Peyer's patch (tissue), 4 donors: Measurements from ENCODE around the gene EML4. TPM values are rescaled to one million over a fixed set of nuclear protein-coding genes. Genes with fewer than 3 reads are reported as not detected.

Experiments used
- DNase-seq, 3 donors: peaks; one replicate each; pipeline ENCODE4 v3.0.0-alpha.2; 2017 to 2019
- H3K27ac ChIP-seq, 4 donors: fragments of 200-600 bp; sonication (generic); one replicate each; pipeline ENCODE4 v1.5.1; 2016 to 2019
- H3K27me3 ChIP-seq, 2 donors: fragments of 200-600 bp; sonication (generic); one replicate each; pipeline ENCODE4 v1.5.1; 2019
- H3K36me3 ChIP-seq, 3 donors: fragments of 200-600 bp; sonication (generic); one replicate each; pipeline ENCODE4 v1.5.1; 2016 to 2019
- H3K4me1 ChIP-seq, 4 donors: fragments of 200-600 bp; sonication (generic); one replicate each; pipeline ENCODE4 v1.5.1; 2016 to 2019
- H3K4me3 ChIP-seq, 4 donors: fragments of 200-600 bp; sonication (generic); 1 replicate in 3 of 4; 2 replicates in 1 of 4; pipeline ENCODE4 v1.5.1; 2016 to 2019; ENCODE audit warnings: mild to moderate bottlenecking in 1 of 4
- H3K9me3 ChIP-seq, 4 donors: fragments of 200-600 bp; sonication (generic); one replicate each; pipeline ENCODE4 v1.5.1; 2016 to 2019; ENCODE audit warnings: mild to moderate bottlenecking in 1 of 4
- POLR2A ChIP-seq, 2 donors: fragments of 450-650 bp; IDR thresholded peaks; one replicate each; pipeline ENCODE4 v1.5.1; 2017; ENCODE audit warnings: antibody characterized with exemption in 2 of 2, mild to moderate bottlenecking in 2 of 2, moderate library complexity in 2 of 2
- total RNA-seq, 4 donors: library from RNA; depleted of rRNA; stranded (reverse); fragments of >200 nt; gene quantifications; one replicate each; pipeline ENCODE4 v1.1.0, GENCODE V29; 2016
- TF ChIP-seq, protein P1 (sequence below), 6 experiments: fragments of 450-650 bp in 4 of 6; fragments of 200-600 bp in 2 of 6; sonication (generic) in 1 of 6; IDR thresholded peaks; one replicate each; pipeline ENCODE4 v1.5.1; 2017 to 2019; ENCODE audit warnings: antibody characterized with exemption in 6 of 6, mild to moderate bottlenecking in 3 of 6, moderate library complexity in 1 of 6

Gene EML4
- total RNA-seq, 4 donors from 2014 or later = 73.7 to 115 (median 84.4) TPM

DNA sequence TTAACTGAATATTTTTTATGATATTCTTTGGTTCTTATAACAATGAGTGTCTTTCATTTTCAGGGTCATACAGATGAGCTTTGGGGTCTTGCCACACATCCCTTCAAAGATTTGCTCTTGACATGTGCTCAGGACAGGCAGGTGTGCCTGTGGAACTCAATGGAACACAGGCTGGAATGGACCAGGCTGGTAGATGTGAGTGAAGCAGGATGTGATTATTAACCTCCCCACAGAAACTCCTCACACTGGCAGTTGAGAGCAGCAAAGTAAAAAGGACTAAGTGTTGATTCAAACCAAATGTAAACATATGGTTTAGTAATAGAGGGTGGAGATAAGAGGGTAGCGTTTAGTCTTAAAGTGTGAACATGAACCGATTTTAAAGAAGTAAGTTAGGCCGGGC lies 134.1 kb downstream of the EML4 start:
- H3K4me3 ChIP-seq = no peak overlapping the region
- H3K27me3 ChIP-seq = no peaks in the 10 kb centered on the region
- TF ChIP-seq POLR2A (IDR thresholded peaks at IDR 0.05) = no peak
- TF ChIP-seq, protein P1, sequence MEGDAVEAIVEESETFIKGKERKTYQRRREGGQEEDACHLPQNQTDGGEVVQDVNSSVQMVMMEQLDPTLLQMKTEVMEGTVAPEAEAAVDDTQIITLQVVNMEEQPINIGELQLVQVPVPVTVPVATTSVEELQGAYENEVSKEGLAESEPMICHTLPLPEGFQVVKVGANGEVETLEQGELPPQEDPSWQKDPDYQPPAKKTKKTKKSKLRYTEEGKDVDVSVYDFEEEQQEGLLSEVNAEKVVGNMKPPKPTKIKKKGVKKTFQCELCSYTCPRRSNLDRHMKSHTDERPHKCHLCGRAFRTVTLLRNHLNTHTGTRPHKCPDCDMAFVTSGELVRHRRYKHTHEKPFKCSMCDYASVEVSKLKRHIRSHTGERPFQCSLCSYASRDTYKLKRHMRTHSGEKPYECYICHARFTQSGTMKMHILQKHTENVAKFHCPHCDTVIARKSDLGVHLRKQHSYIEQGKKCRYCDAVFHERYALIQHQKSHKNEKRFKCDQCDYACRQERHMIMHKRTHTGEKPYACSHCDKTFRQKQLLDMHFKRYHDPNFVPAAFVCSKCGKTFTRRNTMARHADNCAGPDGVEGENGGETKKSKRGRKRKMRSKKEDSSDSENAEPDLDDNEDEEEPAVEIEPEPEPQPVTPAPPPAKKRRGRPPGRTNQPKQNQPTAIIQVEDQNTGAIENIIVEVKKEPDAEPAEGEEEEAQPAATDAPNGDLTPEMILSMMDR (IDR thresholded peaks at IDR 0.05) = no peak
- DNase-seq = no peak
- H3K9me3 ChIP-seq = no peaks in the 10 kb centered on the region
- no peaks in the 10 kb centered on the region for H3K4me1 ChIP-seq
- H3K27ac ChIP-seq = no peak overlapping the region
- peaks cover 0 to 52% (median 0%) of the 10 kb centered on the region in 3 donors for H3K36me3 ChIP-seq

DNA sequence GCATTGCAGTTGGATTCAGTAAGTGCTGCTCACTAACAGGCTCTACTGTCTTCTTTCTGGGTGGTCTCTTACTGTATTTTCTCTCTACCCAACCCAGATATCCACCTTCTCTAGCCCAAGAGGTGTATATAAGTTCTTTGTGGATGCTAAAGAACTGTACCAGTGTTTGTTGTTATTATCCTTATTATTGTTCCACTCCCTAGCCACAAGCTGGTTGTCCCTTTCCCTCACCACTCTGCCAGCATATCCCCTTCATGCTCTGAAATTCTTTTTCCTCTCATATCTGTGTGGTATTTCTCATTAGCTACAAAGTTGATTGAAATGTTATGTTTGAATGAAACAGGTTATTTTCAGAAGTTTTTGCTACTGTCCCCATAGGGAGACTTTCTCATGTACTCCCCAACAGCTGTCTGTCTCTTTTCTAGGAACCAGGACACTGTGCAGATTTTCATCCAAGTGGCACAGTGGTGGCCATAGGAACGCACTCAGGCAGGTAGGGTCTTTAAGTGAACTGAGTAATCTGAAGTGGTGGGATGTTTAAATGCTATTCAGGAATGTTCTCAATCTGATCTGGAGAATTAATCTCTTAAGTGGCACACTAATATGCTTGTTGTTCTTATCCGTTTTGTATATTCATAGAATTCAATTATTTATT lies 135.0 kb downstream of the EML4 start:
- no peak for DNase-seq
- peaks cover 0 to 53% (median 0%) of the 10 kb centered on the region in 3 donors for H3K36me3 ChIP-seq
- H3K4me1 ChIP-seq = no peaks in the 10 kb centered on the region
- no peaks in the 10 kb centered on the region for H3K9me3 ChIP-seq
- no peaks in the 10 kb centered on the region for H3K27me3 ChIP-seq
- H3K27ac ChIP-seq = no peak overlapping the region
- TF ChIP-seq, protein P1 (IDR thresholded peaks at IDR 0.05) = no peak
- no peak for TF ChIP-seq POLR2A (IDR thresholded peaks at IDR 0.05)
- no peak overlapping the region for H3K4me3 ChIP-seq

DNA sequence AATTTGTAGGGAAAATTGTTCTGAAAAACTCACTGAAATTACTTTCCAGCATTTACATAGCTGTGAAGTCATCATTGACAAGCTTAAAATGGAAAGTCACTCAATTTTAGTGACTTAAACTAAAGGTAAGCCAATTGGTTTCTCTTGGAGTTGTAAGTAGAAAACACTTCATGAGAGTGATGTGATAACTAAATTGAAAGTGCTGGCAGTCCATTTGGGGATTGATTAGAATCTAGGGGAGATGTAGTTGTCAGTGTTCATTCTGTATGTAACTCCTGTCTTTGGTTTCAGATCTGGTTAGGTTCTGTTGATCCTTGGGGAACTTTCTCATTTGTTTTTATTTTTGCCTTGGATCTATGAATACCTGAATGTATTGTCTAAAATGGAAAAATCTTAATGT lies 138.0 kb downstream of the EML4 start:
- Histone ChIP-seq H3K4me1 (no peaks in the 10 kb centered on the region), H3K4me3 (no peak overlapping the region), H3K36me3 (peaks cover 0 to 45% (median 0%) of the 10 kb centered on the region in 3 donors), H3K27ac (no peak overlapping the region), H3K9me3 (no peaks in the 10 kb centered on the region), H3K27me3 (no peaks in the 10 kb centered on the region)
- TF ChIP-seq, protein P1 (IDR thresholded peaks at IDR 0.05) = no peak
- TF ChIP-seq POLR2A (IDR thresholded peaks at IDR 0.05) = no peak
- no peak for DNase-seq

DNA sequence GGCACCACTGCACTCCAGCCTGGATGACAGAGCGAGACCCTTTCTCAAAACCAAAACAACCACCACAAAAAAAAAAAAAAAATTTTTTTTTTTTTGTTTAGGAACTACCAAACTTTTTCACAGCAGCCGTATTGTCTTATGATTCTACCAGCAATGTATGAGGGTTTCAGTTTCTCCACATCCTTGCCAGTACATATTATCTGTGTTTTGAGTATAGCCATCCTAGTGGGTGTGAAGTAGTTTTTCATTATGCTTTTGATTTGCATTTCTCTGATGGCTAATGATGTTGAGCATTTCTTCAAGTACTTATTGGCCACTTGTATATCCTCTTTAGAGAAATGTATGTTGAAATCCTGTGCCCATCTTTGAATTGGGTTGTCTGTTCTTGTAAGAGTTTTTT lies 140.2 kb downstream of the EML4 start:
- Histone ChIP-seq H3K27ac (no peak overlapping the region), H3K36me3 (peaks cover 0 to 25% (median 0%) of the 10 kb centered on the region in 3 donors), H3K27me3 (no peaks in the 10 kb centered on the region), H3K9me3 (no peaks in the 10 kb centered on the region), H3K4me3 (no peak overlapping the region), H3K4me1 (no peaks in the 10 kb centered on the region)
- TF ChIP-seq POLR2A (IDR thresholded peaks at IDR 0.05) = no peak
- TF ChIP-seq, protein P1 (IDR thresholded peaks at IDR 0.05) = no peak
- no peak for DNase-seq

DNA sequence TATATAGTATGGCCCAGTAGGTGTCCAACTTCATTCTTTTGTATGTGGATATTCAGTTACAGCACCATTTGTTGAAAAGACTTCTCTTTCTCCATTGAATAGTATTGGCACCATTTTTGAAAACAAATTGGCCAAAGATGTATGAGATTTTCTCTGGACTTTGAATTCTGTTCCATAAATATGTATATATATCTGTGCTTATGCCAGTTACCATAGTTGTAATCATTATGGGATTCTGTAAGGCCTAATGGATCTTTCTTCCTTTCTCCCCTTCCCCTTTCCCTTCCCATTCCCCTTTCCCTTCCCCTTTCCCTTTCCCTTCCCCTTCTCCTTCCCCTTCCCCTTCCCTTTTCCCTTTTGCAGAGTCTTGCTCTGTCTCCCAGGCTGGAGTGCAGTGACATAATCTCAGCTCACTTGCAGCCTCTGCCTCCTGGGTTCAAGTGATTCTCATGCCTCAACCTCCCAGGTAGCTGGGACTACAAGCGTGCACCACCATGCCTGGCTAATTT lies 140.9 kb downstream of the EML4 start:
- TF ChIP-seq, protein P1 (IDR thresholded peaks at IDR 0.05) = no peak
- TF ChIP-seq POLR2A (IDR thresholded peaks at IDR 0.05) = no peak

More for the DNA sequence above, 140.9 kb downstream of the EML4 start:
- H3K27me3 ChIP-seq = no peaks in the 10 kb centered on the region
- no peak for DNase-seq
- H3K36me3 ChIP-seq = peaks cover 0 to 19% (median 0%) of the 10 kb centered on the region in 3 donors
- H3K9me3 ChIP-seq = no peaks in the 10 kb centered on the region
- H3K4me3 ChIP-seq = no peak overlapping the region
- H3K27ac ChIP-seq = no peak overlapping the region
- no peaks in the 10 kb centered on the region for H3K4me1 ChIP-seq
